Tibial artery (tissue), 4 donors: ENCODE data around the gene PPFIA4.
A peak's percentile ranks its signal among the peaks of the same experiment; 100 is the strongest.

Experiments
- DNase-seq, 2 donors: peaks; one replicate each; pipeline ENCODE4 v3.0.0-alpha.2; 2019
- H3K27ac ChIP-seq, 2 donors: fragments of 200-600 bp; sonication (generic) in 1 of 2; 1 replicate in 1 of 2; 2 replicates in 1 of 2; pipeline ENCODE4 v1.5.1; 2018 to 2019; ENCODE audit warnings: mild to moderate bottlenecking in 1 of 2
- H3K27me3 ChIP-seq, 2 donors: fragments of 200-600 bp; sonication (generic) in 1 of 2; one replicate each; pipeline versions ENCODE4 v1.5.1 to v1.6.0; 2016 to 2019
- H3K36me3 ChIP-seq, 3 donors: fragments of 200-600 bp; sonication (generic) in 2 of 3; one replicate each; pipeline ENCODE4 v1.5.1; 2016 to 2019; ENCODE audit warnings: mild to moderate bottlenecking in 2 of 3
- H3K4me1 ChIP-seq, 4 donors: fragments of 200-600 bp; sonication (generic) in 2 of 4; 1 replicate in 3 of 4; 2 replicates in 1 of 4; pipeline ENCODE4 v1.5.1; 2016 to 2019
- H3K4me3 ChIP-seq, 2 donors: fragments of 200-600 bp; sonication (generic) in 1 of 2; 1 replicate in 1 of 2; 2 replicates in 1 of 2; pipeline ENCODE4 v1.5.1; 2018 to 2019; ENCODE audit warnings: mild to moderate bottlenecking in 2 of 2
- H3K9me3 ChIP-seq, 3 donors: fragments of 200-600 bp; sonication (generic) in 1 of 3; one replicate each; pipeline ENCODE4 v1.5.1; 2016 to 2019
- intact Hi-C: fragments of 100-400 bp; cut with DNase I; formaldehyde crosslinking; loops from one replicate; pipeline ENCODE4 v1.15.0; 2023; ENCODE audit warnings: low total_unique reads
- TF ChIP-seq, protein P1 (sequence below), 2 experiments: fragments of 200-600 bp in 1 of 2; fragments of 450-650 bp in 1 of 2; IDR thresholded peaks; one replicate each; pipeline ENCODE4 v1.5.1; 2017 to 2019; ENCODE audit warnings: antibody characterized with exemption in 2 of 2, mild to moderate bottlenecking in 1 of 2, moderate library complexity in 1 of 2

PPFIA4 gene

DNA sequence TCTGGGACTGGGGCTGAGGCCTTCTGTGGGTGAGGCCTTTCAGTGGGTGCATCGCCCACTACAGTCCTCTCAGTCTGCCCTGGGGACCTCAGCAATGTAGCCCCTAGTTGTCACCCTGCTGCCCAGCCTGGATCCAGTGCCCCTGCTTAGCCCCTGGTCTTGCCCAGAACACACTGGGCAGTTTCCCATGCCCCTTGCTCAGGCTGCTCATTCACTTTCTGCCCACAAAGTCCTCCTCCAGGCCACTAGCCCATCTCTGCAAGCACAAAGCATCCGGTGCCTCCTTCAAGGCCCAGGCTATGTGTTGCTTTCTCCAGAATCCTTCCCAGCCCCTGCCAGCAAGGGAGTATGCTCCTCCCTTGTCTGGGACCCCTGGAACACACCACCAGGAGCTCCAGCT, 95.9 kb downstream of the PPFIA4 start:
- no peak for DNase-seq
- H3K27me3 ChIP-seq: peaks cover 0 to 95% of the 10 kb centered on the region in 2 donors
- no peaks in the 10 kb centered on the region for H3K36me3 ChIP-seq
- no peak overlapping the region for H3K27ac ChIP-seq
- no peak overlapping the region for H3K4me3 ChIP-seq
- peaks cover 0 to 22% (median 11%) of the 10 kb centered on the region in 4 donors for H3K4me1 ChIP-seq
- TF ChIP-seq, protein P1, sequence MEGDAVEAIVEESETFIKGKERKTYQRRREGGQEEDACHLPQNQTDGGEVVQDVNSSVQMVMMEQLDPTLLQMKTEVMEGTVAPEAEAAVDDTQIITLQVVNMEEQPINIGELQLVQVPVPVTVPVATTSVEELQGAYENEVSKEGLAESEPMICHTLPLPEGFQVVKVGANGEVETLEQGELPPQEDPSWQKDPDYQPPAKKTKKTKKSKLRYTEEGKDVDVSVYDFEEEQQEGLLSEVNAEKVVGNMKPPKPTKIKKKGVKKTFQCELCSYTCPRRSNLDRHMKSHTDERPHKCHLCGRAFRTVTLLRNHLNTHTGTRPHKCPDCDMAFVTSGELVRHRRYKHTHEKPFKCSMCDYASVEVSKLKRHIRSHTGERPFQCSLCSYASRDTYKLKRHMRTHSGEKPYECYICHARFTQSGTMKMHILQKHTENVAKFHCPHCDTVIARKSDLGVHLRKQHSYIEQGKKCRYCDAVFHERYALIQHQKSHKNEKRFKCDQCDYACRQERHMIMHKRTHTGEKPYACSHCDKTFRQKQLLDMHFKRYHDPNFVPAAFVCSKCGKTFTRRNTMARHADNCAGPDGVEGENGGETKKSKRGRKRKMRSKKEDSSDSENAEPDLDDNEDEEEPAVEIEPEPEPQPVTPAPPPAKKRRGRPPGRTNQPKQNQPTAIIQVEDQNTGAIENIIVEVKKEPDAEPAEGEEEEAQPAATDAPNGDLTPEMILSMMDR (IDR thresholded peaks at IDR 0.05): no peak
- no peaks in the 10 kb centered on the region for H3K9me3 ChIP-seq
- intact Hi-C loops: no loop called here

DNA sequence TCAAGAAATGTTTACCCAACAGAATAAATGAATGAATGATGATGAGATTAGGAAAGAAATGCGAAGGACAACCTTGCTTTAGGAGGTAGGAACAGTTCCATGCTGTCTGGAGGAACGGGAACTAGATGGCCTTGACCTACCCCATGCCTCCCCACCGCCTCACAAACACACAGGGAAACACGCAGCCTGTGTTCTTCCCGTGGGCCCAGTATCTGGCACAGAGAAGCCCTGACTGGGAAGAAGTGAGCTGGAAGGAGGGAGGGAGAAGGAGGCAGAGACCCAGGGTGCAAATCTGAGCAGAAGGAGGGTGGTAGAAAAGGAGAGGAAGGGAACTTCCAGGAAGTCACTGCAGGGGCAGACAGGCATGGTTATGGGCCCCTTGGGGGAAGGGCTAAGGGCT, 97.7 kb downstream of the PPFIA4 start:
- Histone ChIP-seq H3K9me3 (no peaks in the 10 kb centered on the region), H3K27me3 (peaks cover 0 to 77% of the 10 kb centered on the region in 2 donors), H3K4me1 (peaks cover 0 to 28% (median 21%) of the 10 kb centered on the region in 4 donors), H3K36me3 (no peaks in the 10 kb centered on the region), H3K27ac (no peak overlapping the region), H3K4me3 (no peak overlapping the region)
- TF ChIP-seq, protein P1 (IDR thresholded peaks at IDR 0.05): no peak
- intact Hi-C loops: no loop called here
- DNase-seq: no peak

DNA sequence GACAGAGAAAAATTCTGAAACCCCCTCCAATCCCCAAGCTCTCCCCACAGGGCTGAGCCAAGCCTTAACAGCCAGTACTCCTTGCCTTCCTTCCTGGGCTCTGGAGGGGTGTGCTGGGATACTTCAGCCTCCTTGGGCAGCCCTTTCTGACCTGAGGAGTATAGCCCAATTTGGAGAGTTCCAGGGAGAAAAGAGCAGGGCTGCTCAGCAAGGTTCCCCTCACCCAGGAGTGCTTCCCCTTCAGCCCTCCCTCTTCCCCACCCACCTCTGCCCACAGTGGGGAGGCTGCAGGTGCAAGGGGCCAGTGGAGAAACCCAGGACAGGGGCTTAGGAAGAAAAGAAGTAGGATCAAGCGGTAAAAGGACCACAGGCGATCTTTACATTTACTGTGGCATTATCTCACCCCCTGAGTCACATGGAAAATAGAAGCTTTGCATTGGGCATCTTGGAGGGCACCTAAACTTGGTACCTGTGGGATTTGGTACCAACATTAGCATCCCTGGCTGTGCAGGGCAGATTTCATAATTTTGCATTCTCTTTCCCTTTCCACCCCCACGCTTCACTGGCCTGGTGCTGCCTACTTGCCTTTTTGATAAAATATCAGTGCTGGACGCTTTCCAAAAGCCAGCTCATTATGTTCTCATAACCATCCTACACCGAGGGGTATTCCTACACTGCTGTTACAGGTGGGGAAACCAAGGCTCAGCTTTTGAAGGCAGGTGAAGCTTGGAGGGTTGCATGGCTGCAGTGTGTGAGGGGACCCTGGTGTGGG, 98.4 kb downstream of the PPFIA4 start:
- peaks cover 0 to 70% of the 10 kb centered on the region in 2 donors for H3K27me3 ChIP-seq
- H3K27ac ChIP-seq: no peak overlapping the region
- intact Hi-C loops: no loop called here
- TF ChIP-seq, protein P1 (IDR thresholded peaks at IDR 0.05): no peak
- H3K9me3 ChIP-seq: no peaks in the 10 kb centered on the region
- no peaks in the 10 kb centered on the region for H3K36me3 ChIP-seq
- H3K4me1 ChIP-seq: peaks cover 0 to 32% (median 22%) of the 10 kb centered on the region in 4 donors
- DNase-seq: no peak
- H3K4me3 ChIP-seq: no peak overlapping the region

DNA sequence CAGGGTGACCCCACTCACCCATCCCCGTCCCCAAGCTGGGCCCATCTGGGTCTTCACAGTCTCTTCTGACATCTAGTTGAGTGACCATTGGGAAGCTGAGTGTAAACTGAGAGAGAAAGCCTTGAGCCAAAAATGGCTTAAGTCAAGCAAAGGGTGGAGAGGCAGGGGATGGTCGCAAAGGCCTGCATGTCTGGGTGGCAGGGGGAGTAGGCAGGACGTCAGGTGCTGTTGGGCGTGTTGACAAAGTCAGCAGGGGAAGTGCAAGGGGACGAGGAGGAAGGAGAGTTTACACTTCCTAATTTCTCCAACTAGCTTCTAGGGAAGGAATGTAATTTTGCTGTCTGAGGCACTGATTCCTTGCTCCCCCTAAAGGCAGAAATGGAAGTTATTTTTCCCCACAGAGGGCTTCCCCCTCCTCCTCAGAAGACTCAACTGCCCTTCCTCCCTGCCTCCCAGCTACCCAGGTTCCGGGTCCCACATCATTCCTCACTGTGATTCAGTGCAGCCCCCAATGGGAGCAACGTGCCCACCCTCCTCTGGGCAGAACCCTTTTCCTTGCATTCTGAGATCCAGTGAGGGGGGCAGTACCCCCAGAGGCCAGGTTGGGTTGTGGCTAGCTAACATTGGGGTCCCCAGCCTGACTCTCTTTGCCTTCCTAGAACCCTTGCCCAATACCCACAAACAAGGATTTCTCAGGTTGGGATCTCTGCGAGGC, 100.0 kb downstream of the PPFIA4 start:
- intact Hi-C loops: no loop called here
- DNase-seq: peak in 1 of 2 donors; percentile 51
- H3K27me3 ChIP-seq: peaks cover 0 to 54% of the 10 kb centered on the region in 2 donors
- H3K27ac ChIP-seq: no peak overlapping the region
- no peaks in the 10 kb centered on the region for H3K9me3 ChIP-seq
- H3K4me1 ChIP-seq: peaks cover 0 to 39% (median 26%) of the 10 kb centered on the region in 4 donors
- TF ChIP-seq, protein P1 (IDR thresholded peaks at IDR 0.05): peak; percentile 23 to 28
- H3K4me3 ChIP-seq: no peak overlapping the region
- no peaks in the 10 kb centered on the region for H3K36me3 ChIP-seq

DNA sequence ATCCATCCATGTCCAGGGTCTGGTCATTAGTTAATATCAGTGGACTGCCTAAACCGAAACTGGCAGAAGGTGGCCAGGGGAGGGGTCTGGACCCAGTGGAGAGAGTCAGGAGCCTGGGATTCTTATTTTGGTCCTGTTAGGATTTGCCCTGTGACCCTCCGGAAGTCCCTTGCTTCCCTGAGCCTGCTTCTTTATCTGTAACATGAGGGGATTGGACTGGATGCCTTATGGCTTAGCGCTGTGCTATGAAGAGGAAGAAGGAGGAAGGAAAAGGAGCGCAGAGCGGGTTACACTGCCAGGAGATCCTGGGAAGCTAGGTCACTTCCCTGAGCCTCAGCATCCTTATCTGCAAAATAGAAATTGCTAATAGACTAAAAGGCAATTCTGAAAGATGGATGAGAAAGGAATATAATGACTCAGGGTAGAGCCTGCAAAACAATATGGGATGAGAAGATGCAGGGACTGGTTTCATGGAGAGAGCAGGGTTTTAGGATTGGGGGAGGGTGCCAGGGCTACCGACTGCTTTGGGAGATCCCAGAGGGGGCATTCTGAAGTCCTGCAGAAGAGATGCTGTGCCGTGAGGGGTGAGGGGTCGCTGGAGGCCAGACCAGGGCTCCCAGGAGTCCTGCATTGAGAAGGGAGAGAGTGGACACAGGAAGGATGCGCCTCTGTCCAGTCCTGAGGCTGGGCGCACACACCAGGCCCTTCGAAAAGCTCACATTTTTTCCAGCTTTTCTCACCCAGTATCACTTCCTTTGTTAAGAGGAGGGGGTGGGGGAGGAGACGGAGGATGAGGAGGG, 100.8 kb downstream of the PPFIA4 start:
- peaks cover 0 to 39% (median 26%) of the 10 kb centered on the region in 4 donors for H3K4me1 ChIP-seq
- TF ChIP-seq, protein P1 (IDR thresholded peaks at IDR 0.05): no peak
- H3K27me3 ChIP-seq: peaks cover 0 to 46% of the 10 kb centered on the region in 2 donors
- H3K9me3 ChIP-seq: no peaks in the 10 kb centered on the region
- H3K4me3 ChIP-seq: peak overlapping the region; percentile 24 to 45
- H3K36me3 ChIP-seq: no peaks in the 10 kb centered on the region
- intact Hi-C loops: no loop called here
- DNase-seq: peak in 1 of 2 donors; percentile 56
- H3K27ac ChIP-seq: no peak overlapping the region
